ENCODE data around the gene HCRTR1. TPM values are rescaled to one million over a fixed set of nuclear protein-coding genes. Genes with fewer than 3 reads are reported as not detected.

Gene HCRTR1
- total RNA-seq, 1 donor from 2014 or later: not detected

GRCh38 chr1:31657020-31657804 is 39.7 kb downstream of the HCRTR1 start:
- Mint-ChIP-seq H3K36me3 (ENCODE audit: insufficient read depth) (no peaks in the 10 kb centered on the region), H3K9me3 (ENCODE audit: low read depth) (no peaks in the 10 kb centered on the region), H3K27me3 (peaks cover 8% of the 10 kb centered on the region), H3K4me1 (ENCODE audit: low read depth) (peaks cover 12% of the 10 kb centered on the region), H3K27ac (no peak overlapping the region), H3K4me3 (ENCODE audit: low read depth) (no peak overlapping the region)
- no peak for DNase-seq (ENCODE audit: low spot score, unreplicated experiment)
- TF ChIP-seq CTCF (IDR thresholded peaks at IDR 0.05; ENCODE audit: unreplicated experiment): no peak

GRCh38 chr1:31657972-31658510 is 40.6 kb downstream of the HCRTR1 start:
- no peak overlapping the region for H3K4me3 Mint-ChIP-seq (ENCODE audit: low read depth)
- peaks cover 12% of the 10 kb centered on the region for H3K4me1 Mint-ChIP-seq (ENCODE audit: low read depth)
- H3K27ac Mint-ChIP-seq: no peak overlapping the region
- H3K9me3 Mint-ChIP-seq (ENCODE audit: low read depth): no peaks in the 10 kb centered on the region
- no peak for TF ChIP-seq CTCF (IDR thresholded peaks at IDR 0.05; ENCODE audit: unreplicated experiment)
- H3K36me3 Mint-ChIP-seq (ENCODE audit: insufficient read depth): no peaks in the 10 kb centered on the region
- no peak for DNase-seq (ENCODE audit: low spot score, unreplicated experiment)
- H3K27me3 Mint-ChIP-seq: peaks cover 10% of the 10 kb centered on the region

- TF ChIP-seq CTCF (IDR thresholded peaks at IDR 0.05; ENCODE audit: unreplicated experiment): no peak
- no peak for DNase-seq (ENCODE audit: low spot score, unreplicated experiment)
Measured at GRCh38 chr1:31658721-31659120, 41.2 kb downstream of the HCRTR1 start.

GRCh38 chr1:31659889-31660288 is 42.4 kb downstream of the HCRTR1 start:
- Mint-ChIP-seq H3K36me3 (ENCODE audit: insufficient read depth) (no peaks in the 10 kb centered on the region), H3K27me3 (peaks cover 15% of the 10 kb centered on the region), H3K27ac (no peak overlapping the region), H3K4me1 (ENCODE audit: low read depth) (peaks cover 12% of the 10 kb centered on the region), H3K4me3 (ENCODE audit: low read depth) (no peak overlapping the region), H3K9me3 (ENCODE audit: low read depth) (no peaks in the 10 kb centered on the region)
- no peak for DNase-seq (ENCODE audit: low spot score, unreplicated experiment)
- no peak for TF ChIP-seq CTCF (IDR thresholded peaks at IDR 0.05; ENCODE audit: unreplicated experiment)

More at GRCh38 chr1:31658721-31659120, 41.2 kb downstream of the HCRTR1 start:
- Mint-ChIP-seq H3K4me1 (ENCODE audit: low read depth) (peaks cover 12% of the 10 kb centered on the region), H3K27ac (no peak overlapping the region), H3K36me3 (ENCODE audit: insufficient read depth) (no peaks in the 10 kb centered on the region), H3K27me3 (peaks cover 14% of the 10 kb centered on the region), H3K9me3 (ENCODE audit: low read depth) (no peaks in the 10 kb centered on the region), H3K4me3 (ENCODE audit: low read depth) (no peak overlapping the region)

- Mint-ChIP-seq H3K27ac (no peak overlapping the region), H3K27me3 (peaks cover 15% of the 10 kb centered on the region), H3K4me3 (ENCODE audit: low read depth) (no peak overlapping the region), H3K36me3 (ENCODE audit: insufficient read depth) (no peaks in the 10 kb centered on the region), H3K9me3 (ENCODE audit: low read depth) (no peaks in the 10 kb centered on the region), H3K4me1 (ENCODE audit: low read depth) (peaks cover 5% of the 10 kb centered on the region)
- TF ChIP-seq CTCF (IDR thresholded peaks at IDR 0.05; ENCODE audit: unreplicated experiment): no peak
- DNase-seq (ENCODE audit: low spot score, unreplicated experiment): no peak
Measured at GRCh38 chr1:31660871-31661455, 43.5 kb downstream of the HCRTR1 start.
